ENCODE measurements around the gene TTC17. TPM values are rescaled to one million over a fixed set of nuclear protein-coding genes. Genes with fewer than 3 reads are reported as not detected.

Gene TTC17
- total and polyA plus RNA-seq, 9 of the 15 experiments (the other 6 are each of a cell fraction or from before 2014, with no cell fraction given): 19.7 to 99.1 (median 53.3) TPM

GRCh38 chr11:43376065-43376464 is 17.3 kb downstream of the TTC17 start:
- no peak for FAIRE-seq

More at GRCh38 chr11:43376065-43376464, 17.3 kb downstream of the TTC17 start:
- Histone ChIP-seq H3K9me1 (ENCODE audit: control insufficient read depth, insufficient read depth, low read length) (no peaks in the 10 kb centered on the region), H3K4me1 (replicated peaks in 1 of 2; ENCODE audit: control insufficient read depth in 2 of 2, insufficient read depth in 2 of 2, low read length in 2 of 2) (peaks cover 5 to 6% of the 10 kb centered on the region in 2 experiments; a peak in 3 of 5 replicates), H3K4me3 (no peak overlapping the region), H2AFZ (ENCODE audit: low read depth, low read length) (no peak overlapping the region), H3K27me3 (ENCODE audit: control insufficient read depth in 2 of 2, insufficient read depth in 2 of 2, low read length in 2 of 2) (no peaks in the 10 kb centered on the region), H3K4me2 (ENCODE audit: insufficient read depth, low read length) (no peak overlapping the region), H3K36me3 (ENCODE audit: control insufficient read depth, insufficient read depth, low read length) (peaks cover 47% of the 10 kb centered on the region; the same call in 1 of the 3 replicates), H3K79me2 (ENCODE audit: control insufficient read depth, insufficient read depth, low read length) (peaks cover 74% of the 10 kb centered on the region), H3K9me3 (replicated peaks; ENCODE audit: control insufficient read depth, insufficient read depth, low read depth, low read length) (no peaks in the 10 kb centered on the region), H4K20me1 (replicated peaks; ENCODE audit: control insufficient read depth, insufficient read depth, low read length) (0 out of 2 replicates have a peak, but pooled peaks cover 7% of the 10 kb centered on the region), H3K9ac (ENCODE audit: insufficient read depth in 1 of 2, low read depth in 2 of 2, low read length in 2 of 2) (no peak overlapping the region), H3K27ac (ENCODE audit: extremely low read depth, low read depth, low read length) (no peak overlapping the region)
- DNase-seq (ENCODE audit: extremely low read depth in 1 of 4, low spot score in 3 of 4) (no peak), ATAC-seq (no peak)
- BruUV-seq (replicated peaks): no TSS peak
- WGBS (ENCODE audit: insufficient coverage, low coverage, missing lambda C conversion rate): 93% methylated on average over 2 of the region's 2 CpGs
- CTCF ChIA-PET (ENCODE audit: low intra/inter-chr PET ratio): no interaction called here
- in situ Hi-C loops (cut with MboI): no loop called here
- POLR2A ChIA-PET: no interaction called here
- TF ChIP-seq ZNF324 (CRISPR knock-in tag; IDR thresholded peaks at IDR 0.05) (no peak), ADNP (tag; IDR thresholded peaks at IDR 0.05) (no peak), BRF2 (IDR thresholded peaks at IDR 0.05; ENCODE audit: borderline replicate concordance, insufficient read depth, insufficient read length) (no peak), SETDB1 (IDR thresholded peaks at IDR 0.05; ENCODE audit: low read length) (no peak), ETS1 (conservative IDR thresholded peaks at IDR 0.05; ENCODE audit: control insufficient read depth, low read depth, low read length) (no peak), PRMT5 (CRISPR knock-in tag; IDR thresholded peaks at IDR 0.05) (no peak), ZNF263 (CRISPR knock-in tag; IDR thresholded peaks at IDR 0.05; ENCODE audit: borderline replicate concordance) (no peak), SRSF3 (IDR thresholded peaks at IDR 0.05; ENCODE audit: insufficient read depth, low read length) (no peak), HSF4 (CRISPR knock-in tag; IDR thresholded peaks at IDR 0.05; ENCODE audit: borderline replicate concordance) (no peak), NCOA1 (IDR thresholded peaks at IDR 0.05; ENCODE audit: low read depth) (no peak), GABPB1 (CRISPR knock-in tag; IDR thresholded peaks at IDR 0.05) (no peak), XRCC5 (IDR thresholded peaks at IDR 0.05; ENCODE audit: low read depth, low read length) (no peak), COPS2 (conservative IDR thresholded peaks at IDR 0.05) (no peak)
- intact Hi-C loops (cut with micrococcal nuclease): no loop called here

Data from K562 (cell line).